ENCODE results near the gene TMEM185B. TPM values are rescaled to one million over a fixed set of nuclear protein-coding genes. Genes with fewer than 3 reads are reported as not detected.

Gene TMEM185B
- total RNA-seq, 1 donor from 2014 or later: 31.8 TPM

GRCh38 chr2:120195553-120195952, 27.6 kb downstream of the TMEM185B start:
- no peaks in the 10 kb centered on the region for H3K27me3 ChIP-seq
- no peak overlapping the region for H3K27ac ChIP-seq
- H3K9me3 ChIP-seq: peaks cover 7 to 22% of the 10 kb centered on the region in 2 donors
- H3K36me3 ChIP-seq: no peaks in the 10 kb centered on the region
- H3K4me1 ChIP-seq: no peaks in the 10 kb centered on the region
- intact Hi-C loops (cut with DNase I): no loop called here
- no peak for DNase-seq (ENCODE audit: low spot score in 2 of 2)
- no peak overlapping the region for H3K4me3 ChIP-seq
- TF ChIP-seq CTCF (IDR thresholded peaks at IDR 0.05): no peak

GRCh38 chr2:120192280-120192679, 30.9 kb downstream of the TMEM185B start:
- no peaks in the 10 kb centered on the region for H3K4me1 ChIP-seq
- TF ChIP-seq CTCF (IDR thresholded peaks at IDR 0.05): no peak
- intact Hi-C loops (cut with DNase I): no loop called here

DNA sequence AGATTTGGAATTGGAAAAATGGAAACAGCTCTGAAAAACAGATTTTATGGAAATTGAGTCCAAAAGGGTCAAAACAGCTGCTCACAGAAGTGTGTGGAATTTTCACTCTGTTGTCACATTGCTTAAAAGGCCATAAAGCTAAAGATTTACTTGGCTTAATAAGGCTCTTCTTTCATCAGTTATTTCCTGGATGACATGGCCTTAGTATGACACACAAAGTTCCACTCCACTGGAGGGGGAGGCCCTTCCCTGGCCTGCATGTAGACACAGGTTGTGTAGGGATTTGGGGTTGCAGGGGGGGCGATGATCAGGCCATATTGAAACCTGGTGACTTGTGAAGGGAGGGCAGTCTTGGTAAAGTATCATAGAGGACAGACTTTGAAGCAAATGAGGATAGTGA, 34.0 kb downstream of the TMEM185B start:
- H3K4me3 ChIP-seq: no peak overlapping the region
- DNase-seq (ENCODE audit: low spot score in 2 of 2): no peak
- no peak for TF ChIP-seq CTCF (IDR thresholded peaks at IDR 0.05)
- H3K4me1 ChIP-seq: no peaks in the 10 kb centered on the region
- H3K36me3 ChIP-seq: no peaks in the 10 kb centered on the region
- peaks cover 7 to 15% of the 10 kb centered on the region in 2 donors for H3K9me3 ChIP-seq
- no peak overlapping the region for H3K27ac ChIP-seq
- intact Hi-C loops (cut with DNase I): no loop called here
- no peaks in the 10 kb centered on the region for H3K27me3 ChIP-seq

More at GRCh38 chr2:120192280-120192679, 30.9 kb downstream of the TMEM185B start:
- H3K36me3 ChIP-seq: no peaks in the 10 kb centered on the region
- DNase-seq (ENCODE audit: low spot score in 2 of 2): no peak
- H3K27me3 ChIP-seq: no peaks in the 10 kb centered on the region
- H3K4me3 ChIP-seq: no peak overlapping the region
- H3K27ac ChIP-seq: no peak overlapping the region
- H3K9me3 ChIP-seq: peaks cover 7 to 18% of the 10 kb centered on the region in 2 donors

GRCh38 chr2:120182019-120182560, 41.1 kb downstream of the TMEM185B start:
- no peaks in the 10 kb centered on the region for H3K27me3 ChIP-seq
- intact Hi-C loops (cut with DNase I): no loop called here
- H3K4me3 ChIP-seq: no peak overlapping the region
- H3K27ac ChIP-seq: no peak overlapping the region
- DNase-seq (ENCODE audit: low spot score in 2 of 2): no peak
- H3K4me1 ChIP-seq: no peaks in the 10 kb centered on the region
- peaks cover 0 to 5% of the 10 kb centered on the region in 2 donors for H3K36me3 ChIP-seq
- H3K9me3 ChIP-seq: no peaks in the 10 kb centered on the region
- no peak for TF ChIP-seq CTCF (IDR thresholded peaks at IDR 0.05)

DNA sequence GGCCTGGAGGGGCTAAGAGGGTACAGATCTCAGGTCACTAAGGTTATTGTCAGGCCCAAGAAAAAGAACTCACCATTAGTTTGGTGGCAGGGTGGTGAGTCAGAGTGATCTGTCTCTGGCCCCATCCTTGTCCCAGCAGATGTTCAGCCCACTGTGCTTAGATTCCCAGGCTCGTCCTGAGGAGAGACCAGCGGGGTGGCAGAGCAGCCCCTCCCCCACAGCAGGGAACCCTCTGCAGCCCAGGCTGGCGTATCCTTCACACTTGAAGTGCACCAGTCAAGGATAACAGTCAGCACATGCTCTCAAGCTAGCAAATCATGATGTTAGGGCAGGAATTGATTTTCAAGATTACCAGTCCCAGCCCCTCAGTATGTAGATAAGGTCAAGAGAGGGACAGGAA, 43.1 kb downstream of the TMEM185B start:
- no peak for DNase-seq (ENCODE audit: low spot score in 2 of 2)
- H3K4me1 ChIP-seq: no peaks in the 10 kb centered on the region
- peaks cover 0 to 8% of the 10 kb centered on the region in 2 donors for H3K36me3 ChIP-seq
- no peaks in the 10 kb centered on the region for H3K27me3 ChIP-seq
- TF ChIP-seq CTCF (IDR thresholded peaks at IDR 0.05): no peak
- no peak overlapping the region for H3K27ac ChIP-seq
- intact Hi-C loops (cut with DNase I): no loop called here
- H3K4me3 ChIP-seq: no peak overlapping the region
- no peaks in the 10 kb centered on the region for H3K9me3 ChIP-seq

DNA sequence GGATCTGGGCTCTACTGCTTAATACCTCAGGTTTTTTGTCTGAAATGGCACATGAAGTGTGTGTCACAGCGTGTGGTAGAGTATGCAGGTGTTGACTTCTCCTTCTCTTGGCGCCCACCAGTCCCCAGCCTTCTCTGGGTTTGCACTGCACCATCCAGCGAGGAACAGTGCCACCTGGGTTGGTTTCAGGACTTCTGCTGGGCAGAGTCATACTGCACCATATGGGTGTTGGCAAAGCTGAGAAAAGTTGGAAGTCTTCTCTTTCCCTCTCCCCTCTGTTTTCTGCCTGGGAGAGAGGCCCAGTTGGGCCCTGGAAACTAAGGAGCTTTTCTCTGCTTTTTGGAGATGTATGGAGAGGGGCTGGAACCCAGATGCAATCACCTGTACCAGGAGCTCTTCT, 43.8 kb downstream of the TMEM185B start:
- intact Hi-C loops (cut with DNase I): loop anchor here (10.0 kb wide), 1 partner anchor 225 kb away; no protein-coding TSS in a partner anchor
- no peak overlapping the region for H3K4me3 ChIP-seq
- H3K9me3 ChIP-seq: no peaks in the 10 kb centered on the region
- peaks cover 0 to 4% of the 10 kb centered on the region in 2 donors for H3K4me1 ChIP-seq
- no peak overlapping the region for H3K27ac ChIP-seq
- peaks cover 0 to 8% of the 10 kb centered on the region in 2 donors for H3K36me3 ChIP-seq
- no peak for TF ChIP-seq CTCF (IDR thresholded peaks at IDR 0.05)
- no peak for DNase-seq (ENCODE audit: low spot score in 2 of 2)
- no peaks in the 10 kb centered on the region for H3K27me3 ChIP-seq
